Panc1 (cell line): ENCODE data around the gene AMIGO1. TPM values are rescaled to one million over a fixed set of nuclear protein-coding genes. Genes with fewer than 3 reads are reported as not detected.
A peak's percentile ranks its signal among the peaks of the same experiment; 100 is the strongest.

Experiments
- ATAC-seq: fragments of 200-7000 bp; cut with Tn5 transposase; 2 replicates; pipeline ENCODE4 v1.9.1; 2020; ENCODE audit warnings: mild to moderate bottlenecking, moderate library complexity
- BruUV-seq: library from RNA; stranded (reverse); fragments of 400-500 nt; replicated peaks from 2 replicates; lab custom pipeline; 2021; lab: Mats Ljungman, UMichigan
- CTCF ChIA-PET: fragments of 300-600 bp; sonication (Branson Sonifier 250); formaldehyde crosslinking; loops from one replicate; lab custom pipeline; 2022; ENCODE audit warnings: antibody characterized with exemption; lab: Charles Lee
- POLR2A ChIA-PET: fragments of 300-600 bp; sonication (Branson Sonifier 250); formaldehyde crosslinking; loops from one replicate; lab custom pipeline; 2022; ENCODE audit warnings: antibody characterized with exemption; lab: Charles Lee
- DNase-seq: peaks from one replicate; pipeline ENCODE4 v3.0.0-alpha.2; 2010; ENCODE audit warnings: low read depth, low spot score
- H3K27ac ChIP-seq: 2 replicates; pipeline ENCODE4 v1.5.1; 2011; ENCODE audit warnings: mild to moderate bottlenecking, low read length, inconsistent platforms
- H3K27me3 ChIP-seq: fragments of 200-500 bp; sonication (Bioruptor generic); 2 replicates; pipeline ENCODE4 v1.6.0; 2014; ENCODE audit warnings: low read length, inconsistent platforms; ENCODE audit not compliant: control insufficient read depth, insufficient read depth
- H3K36me3 ChIP-seq: fragments of 200-500 bp; sonication (Bioruptor generic); 2 replicates; pipeline ENCODE4 v1.5.1; 2014; ENCODE audit warnings: inconsistent platforms, mild to moderate bottlenecking, low read length, moderate library complexity; ENCODE audit not compliant: control insufficient read depth, insufficient read depth
- H3K4me1 ChIP-seq: 2 replicates; pipeline ENCODE4 v1.5.1; 2011; ENCODE audit warnings: inconsistent platforms, mild to moderate bottlenecking, low read length, moderate library complexity; ENCODE audit not compliant: control insufficient read depth, insufficient read depth
- H3K4me3 ChIP-seq, 2 experiments: 2 replicates each; pipeline ENCODE4 v1.5.1; 2011 to 2012; ENCODE audit warnings: low read depth in 2 of 2, low read length in 2 of 2, mild to moderate bottlenecking in 2 of 2, inconsistent platforms in 1 of 2, moderate library complexity in 1 of 2
- H3K9me3 ChIP-seq: fragments of 200-500 bp; sonication (Bioruptor generic); 2 replicates; pipeline ENCODE4 v1.5.1; 2014; ENCODE audit warnings: low read depth, mild to moderate bottlenecking, inconsistent platforms, low read length, moderate library complexity; ENCODE audit not compliant: control insufficient read depth, insufficient read depth
- POLR2AphosphoS5 ChIP-seq: IDR thresholded peaks from 2 replicates; pipeline ENCODE4 v1.6.1; 2012; ENCODE audit warnings: mild to moderate bottlenecking, low read depth, low read length, moderate library complexity
- SIN3A ChIP-seq: IDR thresholded peaks from 2 replicates; pipeline ENCODE4 v1.6.1; 2012; ENCODE audit warnings: low read depth, mild to moderate bottlenecking, low read length, moderate library complexity, borderline replicate concordance; ENCODE audit not compliant: insufficient read depth
- TCF7L2 ChIP-seq: IDR thresholded peaks from 2 replicates; pipeline ENCODE4 v1.6.1; 2011; ENCODE audit warnings: mild to moderate bottlenecking, low read depth, low read length, inconsistent platforms
- in situ Hi-C: cut with HindIII; loops from 2 replicates; pipeline ENCODE4 v1.10.0; 2016; ENCODE audit warnings: low sequenced_read_pairs, low pct_unique_long_range_greater_than_20kb
- intact Hi-C: fragments of 100-400 bp; cut with micrococcal nuclease; formaldehyde crosslinking; loops from one replicate; pipeline ENCODE4 v1.10.0; 2022; ENCODE audit not compliant: unreplicated experiment
- total RNA-seq: library from RNA; stranded (reverse); gene quantifications from one replicate; pipeline ENCODE4 v1.2.1, GENCODE V29; 2021; ENCODE audit not compliant: unreplicated experiment
- TF ChIP-seq, protein P1 (sequence below), 2 experiments: IDR thresholded peaks; 2 replicates each; pipeline ENCODE4 v1.6.1; 2011 to 2012; ENCODE audit warnings: low read depth in 2 of 2, control low read depth in 1 of 2, low read length in 1 of 2, mild to moderate bottlenecking in 1 of 2, moderate library complexity in 1 of 2; ENCODE audit not compliant: insufficient read depth in 1 of 2
- TF ChIP-seq, protein P2 (sequence below): fragments of 450-650 bp; IDR thresholded peaks from 2 replicates; pipeline ENCODE4 v1.5.1; 2017; ENCODE audit warnings: mild to moderate bottlenecking

Gene AMIGO1
- total RNA-seq, 1 experiment from 2014 or later: 0.64 TPM

DNA sequence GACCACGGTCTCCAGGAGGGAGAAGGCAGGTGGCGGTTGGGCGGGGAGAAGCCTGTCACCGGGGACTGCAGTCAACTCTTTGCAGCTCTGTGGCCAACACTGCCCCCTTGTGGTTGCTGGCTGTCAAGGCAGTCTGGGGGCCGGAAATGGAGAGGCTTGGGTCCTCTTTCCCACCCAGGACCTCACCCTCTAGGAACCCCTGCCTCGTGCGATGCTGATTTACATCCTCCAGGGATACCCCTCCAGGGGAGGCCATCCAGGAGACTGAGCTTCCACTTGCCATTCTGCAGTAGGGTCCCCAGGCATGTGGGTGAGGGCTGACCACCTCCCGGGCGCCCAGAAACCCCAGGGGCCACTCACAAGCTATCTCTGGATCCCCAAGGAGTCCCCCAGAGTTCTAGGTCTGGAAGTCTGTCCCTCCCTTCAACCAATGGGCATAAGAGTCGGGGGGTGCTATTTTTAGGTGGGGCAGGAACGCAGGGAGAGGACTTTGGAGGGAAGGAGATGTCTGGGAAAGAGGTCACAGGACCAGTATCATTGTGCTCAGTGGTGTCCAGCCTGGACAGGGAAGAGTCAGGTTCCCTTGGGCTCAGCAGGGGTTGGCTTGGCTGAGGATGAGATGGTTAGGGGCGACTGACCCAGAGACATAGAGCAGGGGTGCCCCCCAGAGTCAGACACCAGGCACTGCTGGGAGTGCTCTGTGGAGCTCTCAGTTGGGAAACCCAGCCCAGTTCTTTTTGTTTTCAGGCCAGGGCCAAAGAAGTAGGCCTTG lies 23.0 kb upstream of the AMIGO1 start:
- Histone ChIP-seq H3K27me3 (no peaks in the 10 kb centered on the region), H3K9me3 (no peaks in the 10 kb centered on the region), H3K4me1 (0 out of 2 replicates have a peak, but pooled peaks cover 3% of the 10 kb centered on the region), H3K4me3 (peak overlapping the region in 1 of 2 experiments; percentile 16; a peak in 1 of 4 replicates), H3K36me3 (no peaks in the 10 kb centered on the region), H3K27ac (peak overlapping the region; percentile 70)
- ATAC-seq (peak; percentile 90), DNase-seq (peak; percentile 61)
- BruUV-seq: no TSS peak
- intact Hi-C loops: loop anchor here (2.0 to 10.0 kb wide), 2 partner anchors 40 to 98 kb away; no protein-coding TSS in a partner anchor
- ChIA-PET POLR2A (no interaction called here), CTCF (interaction anchor here (0.6 to 2.9 kb wide), 12 partner anchors 12 to 576 kb away, joined by 3 to 23 read pairs (median 6); partner anchors contain the start of genes CYB561D1 and PSMA5)
- TF ChIP-seq POLR2AphosphoS5 (no peak), TCF7L2 (no peak)
- TF ChIP-seq, protein P1, sequence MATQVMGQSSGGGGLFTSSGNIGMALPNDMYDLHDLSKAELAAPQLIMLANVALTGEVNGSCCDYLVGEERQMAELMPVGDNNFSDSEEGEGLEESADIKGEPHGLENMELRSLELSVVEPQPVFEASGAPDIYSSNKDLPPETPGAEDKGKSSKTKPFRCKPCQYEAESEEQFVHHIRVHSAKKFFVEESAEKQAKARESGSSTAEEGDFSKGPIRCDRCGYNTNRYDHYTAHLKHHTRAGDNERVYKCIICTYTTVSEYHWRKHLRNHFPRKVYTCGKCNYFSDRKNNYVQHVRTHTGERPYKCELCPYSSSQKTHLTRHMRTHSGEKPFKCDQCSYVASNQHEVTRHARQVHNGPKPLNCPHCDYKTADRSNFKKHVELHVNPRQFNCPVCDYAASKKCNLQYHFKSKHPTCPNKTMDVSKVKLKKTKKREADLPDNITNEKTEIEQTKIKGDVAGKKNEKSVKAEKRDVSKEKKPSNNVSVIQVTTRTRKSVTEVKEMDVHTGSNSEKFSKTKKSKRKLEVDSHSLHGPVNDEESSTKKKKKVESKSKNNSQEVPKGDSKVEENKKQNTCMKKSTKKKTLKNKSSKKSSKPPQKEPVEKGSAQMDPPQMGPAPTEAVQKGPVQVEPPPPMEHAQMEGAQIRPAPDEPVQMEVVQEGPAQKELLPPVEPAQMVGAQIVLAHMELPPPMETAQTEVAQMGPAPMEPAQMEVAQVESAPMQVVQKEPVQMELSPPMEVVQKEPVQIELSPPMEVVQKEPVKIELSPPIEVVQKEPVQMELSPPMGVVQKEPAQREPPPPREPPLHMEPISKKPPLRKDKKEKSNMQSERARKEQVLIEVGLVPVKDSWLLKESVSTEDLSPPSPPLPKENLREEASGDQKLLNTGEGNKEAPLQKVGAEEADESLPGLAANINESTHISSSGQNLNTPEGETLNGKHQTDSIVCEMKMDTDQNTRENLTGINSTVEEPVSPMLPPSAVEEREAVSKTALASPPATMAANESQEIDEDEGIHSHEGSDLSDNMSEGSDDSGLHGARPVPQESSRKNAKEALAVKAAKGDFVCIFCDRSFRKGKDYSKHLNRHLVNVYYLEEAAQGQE (IDR thresholded peaks at IDR 0.05; ENCODE audit: insufficient read depth in 1 of 2, low read depth in 2 of 2, low read length in 1 of 2): no peak
- TF ChIP-seq, protein P2, sequence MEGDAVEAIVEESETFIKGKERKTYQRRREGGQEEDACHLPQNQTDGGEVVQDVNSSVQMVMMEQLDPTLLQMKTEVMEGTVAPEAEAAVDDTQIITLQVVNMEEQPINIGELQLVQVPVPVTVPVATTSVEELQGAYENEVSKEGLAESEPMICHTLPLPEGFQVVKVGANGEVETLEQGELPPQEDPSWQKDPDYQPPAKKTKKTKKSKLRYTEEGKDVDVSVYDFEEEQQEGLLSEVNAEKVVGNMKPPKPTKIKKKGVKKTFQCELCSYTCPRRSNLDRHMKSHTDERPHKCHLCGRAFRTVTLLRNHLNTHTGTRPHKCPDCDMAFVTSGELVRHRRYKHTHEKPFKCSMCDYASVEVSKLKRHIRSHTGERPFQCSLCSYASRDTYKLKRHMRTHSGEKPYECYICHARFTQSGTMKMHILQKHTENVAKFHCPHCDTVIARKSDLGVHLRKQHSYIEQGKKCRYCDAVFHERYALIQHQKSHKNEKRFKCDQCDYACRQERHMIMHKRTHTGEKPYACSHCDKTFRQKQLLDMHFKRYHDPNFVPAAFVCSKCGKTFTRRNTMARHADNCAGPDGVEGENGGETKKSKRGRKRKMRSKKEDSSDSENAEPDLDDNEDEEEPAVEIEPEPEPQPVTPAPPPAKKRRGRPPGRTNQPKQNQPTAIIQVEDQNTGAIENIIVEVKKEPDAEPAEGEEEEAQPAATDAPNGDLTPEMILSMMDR: peak; percentile 89
- in situ Hi-C loops: no loop called here

DNA sequence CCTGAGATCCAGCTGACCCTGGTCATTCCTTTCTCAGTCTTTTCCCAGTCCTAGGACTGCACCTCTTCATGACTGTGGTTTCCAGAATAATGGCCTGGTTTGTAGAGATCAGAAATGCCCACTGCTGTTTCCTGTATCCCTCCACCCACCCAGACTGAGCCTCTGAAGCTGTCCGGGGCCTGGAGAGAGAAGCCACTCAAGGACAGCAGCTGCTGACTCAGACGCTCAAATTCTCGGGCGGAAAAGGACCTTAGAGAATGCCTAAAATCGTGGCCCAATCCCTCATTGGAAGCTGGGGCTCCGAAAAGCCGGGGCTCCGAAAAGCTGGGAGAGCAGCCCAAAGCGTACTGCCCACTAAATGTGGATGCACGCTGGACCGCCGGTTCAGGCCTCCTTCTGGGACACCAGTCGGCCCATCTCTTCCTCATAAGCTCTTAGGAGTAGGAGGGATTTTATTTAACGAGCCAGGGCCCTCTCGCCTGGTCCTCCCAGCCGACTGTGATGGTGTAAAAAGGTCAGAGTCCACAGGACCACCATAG lies 22.4 kb upstream of the AMIGO1 start:
- H3K27ac ChIP-seq: no peak overlapping the region
- no TSS peak for BruUV-seq
- in situ Hi-C loops (no loop called here), intact Hi-C loops (loop anchor here (2.0 to 10.0 kb wide), 2 partner anchors 39 to 97 kb away; no protein-coding TSS in a partner anchor)
- H3K4me3 ChIP-seq: no peak overlapping the region; a peak in 1 of 4 replicates
- ChIA-PET POLR2A (no interaction called here), CTCF (interaction anchor here (0.6 to 2.9 kb wide), 9 partner anchors 12 to 575 kb away, joined by 3 to 23 read pairs (median 5); partner anchors contain the start of gene CYB561D1)
- DNase-seq: no peak
- H3K36me3 ChIP-seq: no peaks in the 10 kb centered on the region
- no peaks in the 10 kb centered on the region for H3K9me3 ChIP-seq
- TF ChIP-seq POLR2AphosphoS5 (no peak), TCF7L2 (no peak), SIN3A (no peak)
- TF ChIP-seq, protein P1 (IDR thresholded peaks at IDR 0.05; ENCODE audit: insufficient read depth in 1 of 2, low read depth in 2 of 2, low read length in 1 of 2): no peak
- TF ChIP-seq, protein P2: no peak
- no peak for ATAC-seq
- 0 out of 2 replicates have a peak, but pooled peaks cover 3% of the 10 kb centered on the region for H3K4me1 ChIP-seq
- no peaks in the 10 kb centered on the region for H3K27me3 ChIP-seq
